Activated CD4-positive, alpha-beta T cell treated with anti-CD3 and anti-CD28 coated beads for 36 hours (primary cell): ENCODE results near the gene PLA2G12B. TPM values are rescaled to one million over a fixed set of nuclear protein-coding genes. Genes with fewer than 3 reads are reported as not detected.

Experiments
- ATAC-seq: fragments of 200-7000 bp; cut with Tn5 transposase; one replicate; pipeline ENCODE4 v1.10.0; 2021; ENCODE audit warnings: mild to moderate bottlenecking, moderate library complexity
- CTCF ChIA-PET: fragments of 350-600 bp; sonication (Branson Sonifier 250); formaldehyde crosslinking; loops from one replicate; lab custom pipeline; 2021; ENCODE audit warnings: antibody characterized with exemption; lab: Charles Lee
- POLR2A ChIA-PET: fragments of 350-600 bp; sonication (Branson Sonifier 250); formaldehyde crosslinking; loops from one replicate; lab custom pipeline; 2021; ENCODE audit warnings: antibody characterized with exemption, inconsistent platforms; lab: Charles Lee
- DNase-seq: peaks from one replicate; pipeline ENCODE4 v3.0.0-alpha.2; 2020
- H3K27ac Mint-ChIP-seq: one replicate; pipeline ENCODE4 v1.8.0; 2021; ENCODE audit warnings: mixed read lengths
- H3K27me3 Mint-ChIP-seq: one replicate; pipeline ENCODE4 v1.8.0; 2021; ENCODE audit warnings: mixed read lengths
- H3K36me3 Mint-ChIP-seq: one replicate; pipeline ENCODE4 v1.8.0; 2021; ENCODE audit warnings: low read depth, mixed read lengths
- H3K4me1 Mint-ChIP-seq: one replicate; pipeline ENCODE4 v1.8.0; 2021; ENCODE audit warnings: mixed read lengths
- H3K4me3 Mint-ChIP-seq: one replicate; pipeline ENCODE4 v1.8.0; 2021; ENCODE audit warnings: mild to moderate bottlenecking, moderate library complexity, mixed read lengths
- H3K9me3 Mint-ChIP-seq: one replicate; pipeline ENCODE4 v1.8.0; 2021; ENCODE audit warnings: low read depth, mixed read lengths
- intact Hi-C, 2 experiments: fragments of 100-400 bp; cut with DNase I in 1 of 2; cut with micrococcal nuclease in 1 of 2; formaldehyde crosslinking; loops; one replicate each; pipeline versions ENCODE4 v1.14.2 to v1.15.1; 2022 to 2024; cut with DNase I, micrococcal nuclease
- total RNA-seq, 2 experiments: library from RNA; stranded (reverse); gene quantifications; one replicate each; pipeline ENCODE4 v1.2.3, GENCODE V29; 2021

The PLA2G12B gene
- total RNA-seq, 2 experiments from 2014 or later, result not detected

DNA sequence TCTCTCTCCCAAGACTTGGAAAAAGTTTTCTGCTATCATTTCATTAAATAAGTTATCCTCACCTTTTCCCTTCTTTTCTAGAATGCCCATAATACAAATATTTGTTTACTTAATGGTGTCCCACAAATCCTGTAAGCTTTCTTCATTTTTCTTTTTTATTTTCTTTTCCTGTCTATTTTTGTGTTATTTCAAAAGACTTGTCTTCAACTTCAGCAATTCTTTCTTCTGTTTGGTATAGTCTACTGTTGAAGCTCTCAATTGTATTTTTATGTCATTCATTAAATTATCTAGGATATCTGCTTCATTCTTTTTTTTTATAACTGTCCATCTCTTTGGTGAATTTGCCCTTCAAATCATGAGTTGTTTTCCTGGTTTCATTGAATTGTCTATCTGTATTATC lies 25.1 kb upstream of the PLA2G12B start:
- Mint-ChIP-seq H3K4me1 (no peaks in the 10 kb centered on the region), H3K36me3 (peaks cover 1% of the 10 kb centered on the region), H3K4me3 (no peak overlapping the region), H3K27ac (no peak overlapping the region), H3K27me3 (peaks cover 9% of the 10 kb centered on the region), H3K9me3 (peaks cover 39% of the 10 kb centered on the region)
- intact Hi-C loops, result no loop called here
- POLR2A ChIA-PET, result no interaction called here
- no peak for DNase-seq
- no peak for ATAC-seq
- CTCF ChIA-PET, result no interaction called here

DNA sequence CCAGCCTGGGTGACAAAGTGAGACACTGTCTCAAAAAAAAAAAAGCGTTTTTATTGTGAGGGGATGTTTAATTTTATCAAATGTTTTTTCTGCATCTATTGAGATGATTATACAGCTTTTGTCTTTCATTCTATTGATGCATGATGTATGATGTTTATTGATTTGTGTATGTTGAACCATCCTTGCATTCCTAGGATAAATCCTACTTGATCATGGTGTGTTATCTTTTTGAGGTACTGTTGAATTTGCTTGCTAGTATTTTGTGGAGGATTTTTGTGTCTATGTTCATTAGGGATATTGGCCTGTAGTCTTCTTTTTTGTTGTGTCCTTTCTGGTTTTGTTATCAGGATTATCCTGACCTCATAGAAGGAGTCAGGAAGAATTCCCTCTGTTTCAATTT lies 22.3 kb upstream of the PLA2G12B start:
- Mint-ChIP-seq H3K4me1 (no peaks in the 10 kb centered on the region), H3K27me3 (peaks cover 8% of the 10 kb centered on the region), H3K4me3 (no peak overlapping the region), H3K9me3 (peaks cover 33% of the 10 kb centered on the region), H3K27ac (no peak overlapping the region), H3K36me3 (no peaks in the 10 kb centered on the region)
- ChIA-PET POLR2A (no interaction called here), CTCF (interaction anchor here (1.3 kb wide), 1 partner anchor 8 kb away, joined by 3 read pairs; no protein-coding TSS in a partner anchor)
- ATAC-seq (no peak), DNase-seq (no peak)
- intact Hi-C loops, result no loop called here

DNA sequence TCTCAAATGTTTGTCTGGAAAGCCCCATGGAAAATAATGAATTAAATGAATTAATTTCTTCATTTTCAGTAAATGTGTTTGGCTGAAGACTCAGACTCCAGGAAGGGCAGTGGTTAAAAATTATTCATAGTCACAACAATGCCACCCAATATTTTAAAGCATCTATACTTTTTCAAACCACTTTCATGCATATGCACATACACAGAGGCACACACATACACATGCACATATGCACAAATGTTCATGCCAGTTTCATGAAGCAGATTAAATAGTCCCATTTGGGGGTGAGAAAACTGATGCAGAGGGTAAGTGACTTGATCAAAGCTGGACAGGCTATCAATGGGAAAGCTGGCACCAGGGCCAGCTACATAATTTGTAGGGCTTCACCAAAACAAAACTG lies 1.4 kb upstream of the PLA2G12B start:
- POLR2A ChIA-PET, result no interaction called here
- no peaks in the 10 kb centered on the region for H3K36me3 Mint-ChIP-seq
- intact Hi-C loops, result no loop called here
- no peak overlapping the region for H3K4me3 Mint-ChIP-seq
- CTCF ChIA-PET, result no interaction called here
- ATAC-seq (no peak), DNase-seq (no peak)
- no peak overlapping the region for H3K27ac Mint-ChIP-seq
- peaks cover 4% of the 10 kb centered on the region for H3K27me3 Mint-ChIP-seq
- H3K9me3 Mint-ChIP-seq, result no peaks in the 10 kb centered on the region
- no peaks in the 10 kb centered on the region for H3K4me1 Mint-ChIP-seq

DNA sequence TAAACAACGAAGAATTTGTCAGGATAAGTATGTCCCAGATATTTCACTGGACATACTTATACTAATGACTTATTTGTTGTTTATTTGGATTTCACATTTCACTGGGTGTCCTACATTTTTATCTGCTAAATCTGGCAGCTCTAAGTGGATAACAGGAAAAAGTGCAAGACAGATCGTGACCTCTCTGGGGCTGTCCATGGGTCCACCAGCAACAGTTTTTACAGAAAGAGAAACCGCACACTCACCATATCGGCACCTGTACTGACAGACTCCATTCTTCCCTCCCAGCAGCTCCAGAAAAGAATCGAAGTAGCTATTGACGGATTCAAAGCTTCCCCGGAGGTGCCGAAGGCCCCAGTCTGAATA lies 393 bp downstream of the PLA2G12B start:
- Mint-ChIP-seq H3K27me3 (no peaks in the 10 kb centered on the region), H3K27ac (no peak overlapping the region), H3K9me3 (no peaks in the 10 kb centered on the region), H3K36me3 (no peaks in the 10 kb centered on the region), H3K4me1 (no peaks in the 10 kb centered on the region), H3K4me3 (no peak overlapping the region)
- intact Hi-C loops, result no loop called here
- ChIA-PET CTCF (interaction anchor here (0.8 kb wide), 1 partner anchor 589 kb away, joined by 3 read pairs; no protein-coding TSS in a partner anchor), POLR2A (no interaction called here)
- ATAC-seq (no peak), DNase-seq (no peak)

DNA sequence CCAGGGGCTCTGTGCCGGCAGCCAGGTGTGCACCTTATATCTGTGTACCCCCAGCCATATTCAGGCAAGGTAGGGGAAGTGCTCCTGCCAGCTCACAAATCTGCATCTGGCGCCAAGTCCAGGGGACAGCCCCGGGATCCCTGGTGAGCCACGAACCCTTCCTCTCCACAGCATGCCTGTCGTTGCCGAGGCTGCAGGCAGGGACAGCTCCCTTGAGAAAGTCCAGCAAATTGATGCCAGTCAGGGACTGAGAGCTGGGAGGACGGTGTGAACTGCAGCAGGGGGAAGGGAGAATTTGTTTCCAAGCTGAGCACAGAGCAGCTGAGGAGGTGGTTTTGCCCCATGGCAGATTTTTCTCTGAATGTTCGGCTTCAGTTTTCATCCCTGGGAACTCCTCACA lies 919 bp downstream of the PLA2G12B start:
- DNase-seq (no peak), ATAC-seq (no peak)
- ChIA-PET CTCF (interaction anchor here (0.8 kb wide), 1 partner anchor 589 kb away, joined by 3 read pairs; no protein-coding TSS in a partner anchor), POLR2A (no interaction called here)
- Mint-ChIP-seq H3K4me3 (no peak overlapping the region), H3K27me3 (no peaks in the 10 kb centered on the region), H3K36me3 (no peaks in the 10 kb centered on the region), H3K27ac (no peak overlapping the region), H3K4me1 (no peaks in the 10 kb centered on the region), H3K9me3 (no peaks in the 10 kb centered on the region)
- intact Hi-C loops, result no loop called here

DNA sequence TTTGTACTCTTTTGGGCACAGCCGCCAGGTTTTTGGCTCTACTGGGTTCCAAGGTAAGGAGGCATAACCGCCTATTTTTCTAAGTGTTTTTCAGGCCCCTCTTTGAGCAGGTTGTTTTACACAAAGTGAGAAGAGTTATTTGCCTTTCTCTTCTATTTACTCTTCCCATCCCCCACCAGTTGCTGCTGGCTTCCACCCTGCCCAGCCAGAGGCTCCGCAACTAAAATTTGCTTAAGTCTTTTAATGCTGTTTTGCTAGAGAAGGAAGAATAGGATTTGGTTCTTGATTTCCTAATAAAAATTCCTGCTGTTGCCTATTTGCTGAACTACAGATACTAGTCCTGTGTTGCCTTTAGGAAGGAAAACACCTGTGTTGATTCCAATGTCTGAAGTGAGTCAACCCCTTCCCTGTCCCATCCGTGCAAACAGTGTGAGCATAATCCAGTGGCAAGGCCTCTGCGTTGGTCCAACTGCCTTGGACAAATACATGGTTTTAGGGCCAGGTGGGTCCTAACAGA lies 1.9 kb downstream of the PLA2G12B start:
- ChIA-PET CTCF (no interaction called here), POLR2A (no interaction called here)
- ATAC-seq (no peak), DNase-seq (no peak)
- intact Hi-C loops, result no loop called here
- Mint-ChIP-seq H3K4me1 (no peaks in the 10 kb centered on the region), H3K27me3 (peaks cover under 1% of the 10 kb centered on the region), H3K36me3 (no peaks in the 10 kb centered on the region), H3K4me3 (no peak overlapping the region), H3K27ac (no peak overlapping the region), H3K9me3 (no peaks in the 10 kb centered on the region)

DNA sequence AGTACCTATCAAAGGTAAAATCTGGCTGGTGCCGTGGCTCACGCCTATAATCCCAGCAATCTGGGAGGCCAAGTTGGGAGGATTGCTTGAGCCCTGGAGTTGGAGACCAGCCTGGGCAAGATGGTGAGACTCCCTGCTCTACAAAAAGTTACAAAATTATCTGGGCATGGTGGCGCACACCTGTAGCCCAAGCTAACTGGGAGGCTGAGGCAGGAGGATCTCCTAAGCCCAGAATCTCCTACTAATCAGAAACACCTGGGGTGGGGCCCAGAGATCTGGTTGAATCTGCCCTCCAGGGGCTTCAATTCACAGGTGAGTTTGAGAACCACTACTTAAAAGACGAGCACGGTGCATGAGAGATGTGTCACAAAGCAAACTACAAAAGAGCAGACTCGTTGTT lies 2.4 kb downstream of the PLA2G12B start:
- Mint-ChIP-seq H3K36me3 (no peaks in the 10 kb centered on the region), H3K27ac (no peak overlapping the region), H3K9me3 (no peaks in the 10 kb centered on the region), H3K4me1 (no peaks in the 10 kb centered on the region), H3K27me3 (peaks cover 2% of the 10 kb centered on the region), H3K4me3 (no peak overlapping the region)
- DNase-seq (no peak), ATAC-seq (no peak)
- CTCF ChIA-PET, result no interaction called here
- POLR2A ChIA-PET, result no interaction called here
- intact Hi-C loops, result no loop called here

DNA sequence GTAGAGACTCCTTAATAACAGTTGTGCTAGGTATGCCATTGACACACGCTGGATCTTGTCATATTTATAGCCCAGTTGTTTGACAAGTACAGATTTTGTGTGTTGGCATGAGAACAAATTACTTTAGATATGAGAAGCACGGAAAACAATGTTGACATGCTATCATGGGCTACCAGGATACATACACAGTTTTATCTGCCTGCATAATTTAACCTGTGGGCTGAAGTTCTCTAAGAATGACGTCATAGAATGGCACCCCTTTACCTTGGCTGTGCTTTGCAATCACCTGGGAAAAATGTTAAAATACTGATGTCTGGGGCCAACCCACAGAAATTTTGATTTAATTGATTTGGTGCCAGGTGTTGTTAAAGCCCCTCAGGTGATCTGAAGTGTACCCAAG lies 2.8 kb downstream of the PLA2G12B start:
- CTCF ChIA-PET, result interaction anchor here (0.5 kb wide), 1 partner anchor 42 kb away, joined by 3 read pairs; no protein-coding TSS in a partner anchor
- intact Hi-C loops, result no loop called here
- peaks cover 2% of the 10 kb centered on the region for H3K27me3 Mint-ChIP-seq
- H3K4me3 Mint-ChIP-seq, result no peak overlapping the region
- DNase-seq (no peak), ATAC-seq (no peak)
- no peaks in the 10 kb centered on the region for H3K4me1 Mint-ChIP-seq
- H3K27ac Mint-ChIP-seq, result no peak overlapping the region
- no peaks in the 10 kb centered on the region for H3K9me3 Mint-ChIP-seq
- POLR2A ChIA-PET, result no interaction called here
- H3K36me3 Mint-ChIP-seq, result no peaks in the 10 kb centered on the region

DNA sequence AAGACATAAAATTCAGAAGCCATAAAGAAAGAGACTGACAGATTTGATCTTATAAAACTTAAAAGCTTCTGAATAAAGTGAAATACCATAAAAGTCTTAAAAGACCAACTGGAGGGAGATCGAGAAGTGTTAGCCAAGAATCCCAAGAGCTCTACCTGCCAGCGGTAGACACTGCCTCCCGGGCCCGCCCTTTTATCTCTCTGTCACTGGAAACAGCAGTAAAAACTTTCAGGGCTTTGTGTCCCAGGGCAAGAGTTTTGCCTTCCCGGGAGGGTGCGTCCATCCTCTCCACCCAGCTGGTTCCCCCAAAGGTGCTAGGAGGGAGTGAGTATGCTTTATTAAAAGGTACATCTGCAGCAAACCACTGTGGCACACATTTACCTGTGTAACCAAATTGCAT lies 5.8 kb downstream of the PLA2G12B start:
- H3K9me3 Mint-ChIP-seq, result no peaks in the 10 kb centered on the region
- H3K4me3 Mint-ChIP-seq, result no peak overlapping the region
- ChIA-PET CTCF (interaction anchor here (0.7 to 2.1 kb wide), 3 partner anchors 10 to 517 kb away, joined by 3 to 6 read pairs (median 4); no protein-coding TSS in a partner anchor), POLR2A (no interaction called here)
- DNase-seq, result no peak
- H3K36me3 Mint-ChIP-seq, result no peaks in the 10 kb centered on the region
- no peak overlapping the region for H3K27ac Mint-ChIP-seq
- ATAC-seq, result no peak
- H3K4me1 Mint-ChIP-seq, result no peaks in the 10 kb centered on the region
- H3K27me3 Mint-ChIP-seq, result peaks cover 5% of the 10 kb centered on the region
- intact Hi-C loops, result no loop called here

DNA sequence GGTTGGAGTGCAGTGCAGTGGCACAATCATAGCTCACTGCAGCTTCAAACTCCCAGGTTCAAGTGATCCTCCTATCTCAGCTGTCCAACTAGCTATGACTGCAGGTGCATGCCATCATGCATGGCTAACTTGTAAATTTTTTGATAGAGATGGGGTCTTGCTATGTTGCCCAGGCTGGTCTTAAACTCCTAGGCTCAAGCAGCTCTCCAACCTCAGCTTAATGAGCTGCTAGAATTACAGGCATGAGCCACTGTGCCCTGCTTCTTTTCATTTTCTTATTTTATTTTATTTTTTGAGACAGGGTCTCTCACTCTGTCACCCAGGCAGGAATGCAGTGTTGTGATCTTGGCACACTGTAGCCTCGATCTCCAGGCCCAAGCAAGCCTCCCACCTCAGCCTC lies 7.6 kb downstream of the PLA2G12B start:
- no peak for DNase-seq
- ChIA-PET CTCF (no interaction called here), POLR2A (no interaction called here)
- Mint-ChIP-seq H3K4me1 (peaks cover 2% of the 10 kb centered on the region), H3K27me3 (peaks cover 5% of the 10 kb centered on the region), H3K9me3 (no peaks in the 10 kb centered on the region), H3K36me3 (no peaks in the 10 kb centered on the region), H3K27ac (no peak overlapping the region), H3K4me3 (no peak overlapping the region)
- intact Hi-C loops, result no loop called here
- ATAC-seq, result no peak

DNA sequence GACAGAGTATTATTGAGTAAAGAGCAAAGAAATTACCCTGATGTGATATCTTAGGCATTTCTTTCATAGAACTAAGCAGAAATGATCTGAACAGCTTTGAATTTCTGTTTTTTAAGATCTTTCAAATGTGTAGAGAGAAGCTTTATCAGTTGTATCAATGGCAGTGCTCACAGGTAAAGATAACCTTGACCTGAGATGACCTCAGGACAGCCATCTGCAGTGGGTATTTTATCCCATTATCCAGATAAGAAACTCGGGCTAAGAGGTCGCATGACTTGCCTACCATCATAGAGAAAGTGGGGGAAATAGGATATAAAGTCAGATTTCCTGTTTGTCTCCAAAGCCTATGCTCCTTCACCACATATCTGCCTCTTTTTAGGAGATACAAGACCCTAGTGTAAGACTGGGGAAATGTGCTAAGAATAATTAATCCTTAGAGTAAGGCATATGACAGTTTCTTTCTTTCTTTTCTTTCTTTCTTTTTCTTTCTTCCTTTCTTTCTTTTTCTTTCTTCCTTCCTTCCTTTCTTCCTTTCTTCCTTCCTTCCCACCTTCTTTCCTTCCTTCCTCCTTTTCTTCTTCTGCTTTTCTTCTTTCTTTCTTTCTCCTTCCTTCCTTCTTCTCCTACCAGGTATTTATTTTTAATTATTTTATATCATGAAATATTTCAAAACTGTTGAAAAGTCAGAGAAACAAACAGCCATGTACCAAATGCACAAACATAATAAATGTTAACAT lies 10.9 kb downstream of the PLA2G12B start:
- no peak for ATAC-seq
- peaks cover 9% of the 10 kb centered on the region for H3K4me1 Mint-ChIP-seq
- CTCF ChIA-PET, result interaction anchor here (0.9 kb wide), 1 partner anchor 23 kb away, joined by 3 read pairs; no protein-coding TSS in a partner anchor
- POLR2A ChIA-PET, result interaction anchor here (0.6 kb wide), 1 partner anchor 14 kb away, joined by 3 read pairs; no protein-coding TSS in a partner anchor
- no peaks in the 10 kb centered on the region for H3K36me3 Mint-ChIP-seq
- DNase-seq, result no peak
- intact Hi-C loops, result no loop called here
- no peaks in the 10 kb centered on the region for H3K9me3 Mint-ChIP-seq
- H3K4me3 Mint-ChIP-seq, result no peak overlapping the region
- peaks cover 5% of the 10 kb centered on the region for H3K27me3 Mint-ChIP-seq
- no peak overlapping the region for H3K27ac Mint-ChIP-seq

DNA sequence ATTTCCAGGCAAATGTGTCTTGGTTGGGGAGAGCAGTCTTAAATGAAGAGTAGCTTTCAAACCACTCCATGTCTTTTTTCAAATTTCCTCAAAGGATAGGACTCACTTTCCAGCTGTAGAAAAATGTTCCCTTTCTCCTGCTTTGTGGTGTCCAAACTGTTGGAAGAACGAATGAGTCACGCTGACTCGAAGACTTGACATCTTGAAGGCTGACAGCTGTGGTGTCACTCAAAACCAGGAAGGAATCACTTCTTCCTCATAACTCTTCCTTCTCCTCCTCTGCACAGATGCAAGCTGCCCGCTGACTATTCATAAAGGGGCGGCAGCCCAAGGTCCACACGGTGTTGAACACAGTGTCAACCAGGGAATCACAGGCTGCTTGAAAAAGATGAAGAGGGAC lies 19.2 kb downstream of the PLA2G12B start:
- no peaks in the 10 kb centered on the region for H3K36me3 Mint-ChIP-seq
- H3K4me3 Mint-ChIP-seq, result no peak overlapping the region
- ChIA-PET POLR2A (no interaction called here), CTCF (interaction anchor here (0.8 kb wide), 1 partner anchor 480 kb away, joined by 3 read pairs; no protein-coding TSS in a partner anchor)
- H3K4me1 Mint-ChIP-seq, result no peaks in the 10 kb centered on the region
- H3K9me3 Mint-ChIP-seq, result no peaks in the 10 kb centered on the region
- intact Hi-C loops, result no loop called here
- no peak overlapping the region for H3K27ac Mint-ChIP-seq
- ATAC-seq (no peak), DNase-seq (no peak)
- no peaks in the 10 kb centered on the region for H3K27me3 Mint-ChIP-seq
